ENCODE measurements around the gene TENT5C. TPM values are rescaled to one million over a fixed set of nuclear protein-coding genes. Genes with fewer than 3 reads are reported as not detected.

TENT5C gene
- total and polyA plus RNA-seq, 10 of the 15 experiments (the other 5 are each of a cell fraction or from before 2014, with no cell fraction given), result 0.19 to 2.4 (median 0.78) TPM

DNA sequence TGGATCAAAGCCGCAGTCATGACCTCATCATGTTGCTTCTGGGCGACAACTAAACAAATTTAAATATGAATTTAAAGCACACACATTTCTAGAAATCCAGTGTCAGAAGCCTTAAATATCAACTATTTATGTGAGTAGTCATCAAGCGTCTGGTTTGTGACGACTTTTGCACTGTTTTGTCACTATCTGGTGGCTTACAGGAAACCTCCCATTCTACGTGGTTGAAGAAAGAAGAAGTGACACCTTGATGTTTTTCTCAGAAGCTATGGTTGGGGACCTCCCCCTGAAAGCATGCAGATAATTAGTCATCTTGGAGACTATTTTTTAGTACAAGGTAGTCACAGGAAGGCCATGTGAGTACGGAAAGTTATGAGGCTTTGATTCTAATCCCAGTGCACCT is 58.5 kb downstream of the TENT5C start (continued):
- peak in 1 of 2 experiments; percentile 78; a peak in 1 of 4 replicates for TF ChIP-seq CEBPB (IDR thresholded peaks at IDR 0.05; ENCODE audit: borderline replicate concordance in 1 of 2, low read depth in 2 of 2, low read length in 2 of 2)
- TF ChIP-seq, protein P1, sequence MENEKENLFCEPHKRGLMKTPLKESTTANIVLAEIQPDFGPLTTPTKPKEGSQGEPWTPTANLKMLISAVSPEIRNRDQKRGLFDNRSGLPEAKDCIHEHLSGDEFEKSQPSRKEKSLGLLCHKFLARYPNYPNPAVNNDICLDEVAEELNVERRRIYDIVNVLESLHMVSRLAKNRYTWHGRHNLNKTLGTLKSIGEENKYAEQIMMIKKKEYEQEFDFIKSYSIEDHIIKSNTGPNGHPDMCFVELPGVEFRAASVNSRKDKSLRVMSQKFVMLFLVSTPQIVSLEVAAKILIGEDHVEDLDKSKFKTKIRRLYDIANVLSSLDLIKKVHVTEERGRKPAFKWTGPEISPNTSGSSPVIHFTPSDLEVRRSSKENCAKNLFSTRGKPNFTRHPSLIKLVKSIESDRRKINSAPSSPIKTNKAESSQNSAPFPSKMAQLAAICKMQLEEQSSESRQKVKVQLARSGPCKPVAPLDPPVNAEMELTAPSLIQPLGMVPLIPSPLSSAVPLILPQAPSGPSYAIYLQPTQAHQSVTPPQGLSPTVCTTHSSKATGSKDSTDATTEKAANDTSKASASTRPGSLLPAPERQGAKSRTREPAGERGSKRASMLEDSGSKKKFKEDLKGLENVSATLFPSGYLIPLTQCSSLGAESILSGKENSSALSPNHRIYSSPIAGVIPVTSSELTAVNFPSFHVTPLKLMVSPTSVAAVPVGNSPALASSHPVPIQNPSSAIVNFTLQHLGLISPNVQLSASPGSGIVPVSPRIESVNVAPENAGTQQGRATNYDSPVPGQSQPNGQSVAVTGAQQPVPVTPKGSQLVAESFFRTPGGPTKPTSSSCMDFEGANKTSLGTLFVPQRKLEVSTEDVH (IDR thresholded peaks at IDR 0.05; ENCODE audit: low read depth, partially characterized antibody), result peak; percentile 76
- no peak for TF ChIP-seq NR2C2 (IDR thresholded peaks at IDR 0.05; ENCODE audit: borderline replicate concordance, control insufficient read depth, insufficient read length, low read depth)
- TF ChIP-seq POLR2AphosphoS2 (IDR thresholded peaks at IDR 0.05; ENCODE audit: low read depth, low read length), result no peak
- no peak for TF ChIP-seq GATAD2B (conservative IDR thresholded peaks at IDR 0.05; ENCODE audit: low read depth)
- TF ChIP-seq BACH1 (IDR thresholded peaks at IDR 0.05; ENCODE audit: borderline replicate concordance), result peak; percentile 91; the same call in 1 of the 2 replicates
- peak; percentile 94 for TF ChIP-seq NFIC (IDR thresholded peaks at IDR 0.05; ENCODE audit: low read depth, low read length)
- peak; percentile 93 for TF ChIP-seq IKZF2 (IDR thresholded peaks at IDR 0.05)
- TF ChIP-seq MTA3 (IDR thresholded peaks at IDR 0.05; ENCODE audit: borderline replicate concordance, low read length), result peak; percentile 84; the same call in 1 of the 2 replicates
- TF ChIP-seq MLLT1 (IDR thresholded peaks at IDR 0.05), result no peak
- no peak for TF ChIP-seq NR2C1 (IDR thresholded peaks at IDR 0.05)
- no peak for TF ChIP-seq ZNF207 (IDR thresholded peaks at IDR 0.05; ENCODE audit: borderline replicate concordance)
- TF ChIP-seq, protein P2, sequence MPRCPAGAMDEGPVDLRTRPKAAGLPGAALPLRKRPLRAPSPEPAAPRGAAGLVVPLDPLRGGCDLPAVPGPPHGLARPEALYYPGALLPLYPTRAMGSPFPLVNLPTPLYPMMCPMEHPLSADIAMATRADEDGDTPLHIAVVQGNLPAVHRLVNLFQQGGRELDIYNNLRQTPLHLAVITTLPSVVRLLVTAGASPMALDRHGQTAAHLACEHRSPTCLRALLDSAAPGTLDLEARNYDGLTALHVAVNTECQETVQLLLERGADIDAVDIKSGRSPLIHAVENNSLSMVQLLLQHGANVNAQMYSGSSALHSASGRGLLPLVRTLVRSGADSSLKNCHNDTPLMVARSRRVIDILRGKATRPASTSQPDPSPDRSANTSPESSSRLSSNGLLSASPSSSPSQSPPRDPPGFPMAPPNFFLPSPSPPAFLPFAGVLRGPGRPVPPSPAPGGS (IDR thresholded peaks at IDR 0.05; ENCODE audit: borderline replicate concordance, insufficient read depth, low read depth, low read length, poor library complexity, severe bottlenecking), result peak; percentile 74
- peak; percentile 98 for TF ChIP-seq CREB1 (IDR thresholded peaks at IDR 0.05; ENCODE audit: low read depth)
- no peak for TF ChIP-seq RELA (IDR thresholded peaks at IDR 0.05; ENCODE audit: borderline replicate concordance, partially characterized antibody)
- TF ChIP-seq POLR2AphosphoS5 (IDR thresholded peaks at IDR 0.05; ENCODE audit: low read length), result no peak
- TF ChIP-seq, protein P3, sequence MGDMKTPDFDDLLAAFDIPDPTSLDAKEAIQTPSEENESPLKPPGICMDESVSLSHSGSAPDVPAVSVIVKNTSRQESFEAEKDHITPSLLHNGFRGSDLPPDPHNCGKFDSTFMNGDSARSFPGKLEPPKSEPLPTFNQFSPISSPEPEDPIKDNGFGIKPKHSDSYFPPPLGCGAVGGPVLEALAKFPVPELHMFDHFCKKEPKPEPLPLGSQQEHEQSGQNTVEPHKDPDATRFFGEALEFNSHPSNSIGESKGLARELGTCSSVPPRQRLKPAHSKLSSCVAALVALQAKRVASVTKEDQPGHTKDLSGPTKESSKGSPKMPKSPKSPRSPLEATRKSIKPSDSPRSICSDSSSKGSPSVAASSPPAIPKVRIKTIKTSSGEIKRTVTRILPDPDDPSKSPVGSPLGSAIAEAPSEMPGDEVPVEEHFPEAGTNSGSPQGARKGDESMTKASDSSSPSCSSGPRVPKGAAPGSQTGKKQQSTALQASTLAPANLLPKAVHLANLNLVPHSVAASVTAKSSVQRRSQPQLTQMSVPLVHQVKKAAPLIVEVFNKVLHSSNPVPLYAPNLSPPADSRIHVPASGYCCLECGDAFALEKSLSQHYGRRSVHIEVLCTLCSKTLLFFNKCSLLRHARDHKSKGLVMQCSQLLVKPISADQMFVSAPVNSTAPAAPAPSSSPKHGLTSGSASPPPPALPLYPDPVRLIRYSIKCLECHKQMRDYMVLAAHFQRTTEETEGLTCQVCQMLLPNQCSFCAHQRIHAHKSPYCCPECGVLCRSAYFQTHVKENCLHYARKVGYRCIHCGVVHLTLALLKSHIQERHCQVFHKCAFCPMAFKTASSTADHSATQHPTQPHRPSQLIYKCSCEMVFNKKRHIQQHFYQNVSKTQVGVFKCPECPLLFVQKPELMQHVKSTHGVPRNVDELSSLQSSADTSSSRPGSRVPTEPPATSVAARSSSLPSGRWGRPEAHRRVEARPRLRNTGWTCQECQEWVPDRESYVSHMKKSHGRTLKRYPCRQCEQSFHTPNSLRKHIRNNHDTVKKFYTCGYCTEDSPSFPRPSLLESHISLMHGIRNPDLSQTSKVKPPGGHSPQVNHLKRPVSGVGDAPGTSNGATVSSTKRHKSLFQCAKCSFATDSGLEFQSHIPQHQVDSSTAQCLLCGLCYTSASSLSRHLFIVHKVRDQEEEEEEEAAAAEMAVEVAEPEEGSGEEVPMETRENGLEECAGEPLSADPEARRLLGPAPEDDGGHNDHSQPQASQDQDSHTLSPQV (IDR thresholded peaks at IDR 0.05), result peak; percentile 61; the same call in 1 of the 2 replicates
- peak; percentile 52; the same call in 1 of the 2 replicates for TF ChIP-seq TCF12 (IDR thresholded peaks at IDR 0.05; ENCODE audit: low read depth, low read length)
- no peak for TF ChIP-seq RBBP5 (conservative IDR thresholded peaks at IDR 0.05)
- TF ChIP-seq RUNX3 (IDR thresholded peaks at IDR 0.05; ENCODE audit: low read length), result peak; percentile 97
- no peak for TF ChIP-seq CHD4 (IDR thresholded peaks at IDR 0.05)
- peak; percentile 85; the same call in 1 of the 2 replicates for TF ChIP-seq CHD2 (IDR thresholded peaks at IDR 0.05; ENCODE audit: borderline replicate concordance, low read depth, low read length)

Measured in GM12878 (cell line).